GM18511 (cell line): ENCODE measurements around the gene SLC28A2.
"Not testable (repeated sequence)": the region's sequence is repeated elsewhere in the genome, so short reads cannot be mapped to it uniquely, and the experiment has no call there.

Experiments
- ATAC-seq: cut with Tn5 transposase; IDR thresholded peaks from one replicate; pipeline ENCODE4 v1.9.1; 2021; ENCODE audit warnings: mild to moderate bottlenecking, moderate library complexity; ENCODE audit not compliant: unreplicated experiment

SLC28A2 gene

GRCh38 chr15:45251888-45252287 lies at the start of gene SLC28A2:
Gene SLC28A2 (plus strand): TSS chr15:45252234. CDS start chr15:45253216, 982 bp downstream.
- no peak for ATAC-seq

GRCh38 chr15:45203182-45203581 lies 48.9 kb upstream of the SLC28A2 start:
- no peak for ATAC-seq

- no peak for ATAC-seq
Measured at GRCh38 chr15:45205192-45205591, 46.8 kb upstream of the SLC28A2 start.

GRCh38 chr15:45212493-45212892 lies 39.5 kb upstream of the SLC28A2 start:
- no peak for ATAC-seq

GRCh38 chr15:45221053-45221599 lies 30.9 kb upstream of the SLC28A2 start:
- no peak for ATAC-seq

- ATAC-seq = no peak
Measured at GRCh38 chr15:45221967-45222366, 30.1 kb upstream of the SLC28A2 start.

GRCh38 chr15:45224621-45225217 lies 27.3 kb upstream of the SLC28A2 start:
- no peak for ATAC-seq

GRCh38 chr15:45225506-45226273 lies 26.3 kb upstream of the SLC28A2 start:
- no peak for ATAC-seq

GRCh38 chr15:45228931-45229330 lies 23.1 kb upstream of the SLC28A2 start:
- ATAC-seq = no peak

GRCh38 chr15:45230245-45230965 lies 21.6 kb upstream of the SLC28A2 start:
- ATAC-seq = no peak

- no peak for ATAC-seq
Measured at GRCh38 chr15:45231132-45231531, 20.9 kb upstream of the SLC28A2 start.

GRCh38 chr15:45231864-45232562 lies 20.0 kb upstream of the SLC28A2 start:
- ATAC-seq = no peak

- ATAC-seq = no peak
Measured at GRCh38 chr15:45234562-45235235, 17.3 kb upstream of the SLC28A2 start.

GRCh38 chr15:45236806-45237205 lies 15.2 kb upstream of the SLC28A2 start:
- not testable (repeated sequence) for ATAC-seq

- no peak for ATAC-seq
Measured at GRCh38 chr15:45242289-45242688, 9.7 kb upstream of the SLC28A2 start.

- ATAC-seq = no peak
Measured at GRCh38 chr15:45249125-45249780, 2.8 kb upstream of the SLC28A2 start.

- no peak for ATAC-seq
Measured at GRCh38 chr15:45253330-45253729, 1.3 kb downstream of the SLC28A2 start.

GRCh38 chr15:45254405-45254804 lies 2.4 kb downstream of the SLC28A2 start:
- no peak for ATAC-seq

GRCh38 chr15:45254824-45255223 lies 2.8 kb downstream of the SLC28A2 start:
- not testable (repeated sequence) for ATAC-seq

GRCh38 chr15:45259796-45260195 lies 7.8 kb downstream of the SLC28A2 start:
- no peak for ATAC-seq
